Cardiac muscle cell (in vitro differentiated cells and primary cell): Measurements from ENCODE around the gene NPPA. TPM values are rescaled to one million over a fixed set of nuclear protein-coding genes. Genes with fewer than 3 reads are reported as not detected.
"Not testable (repeated sequence)": the region's sequence is repeated elsewhere in the genome, so short reads cannot be mapped to it uniquely, and the experiment has no call there.

Source experiments
- DNase-seq, 2 donors: peaks; one replicate each; pipeline versions ENCODE4 v3.0.0 to v3.0.0-alpha.2; 2010 to 2017; ENCODE audit warnings: low read depth in 1 of 2, low spot score in 1 of 2
- H3K27ac ChIP-seq: fragments of 200-600 bp; sonication (generic); 2 replicates; pipeline ENCODE4 v1.5.1; 2016
- H3K27me3 ChIP-seq: fragments of 200-600 bp; sonication (generic); 2 replicates; pipeline ENCODE4 v1.6.0; 2016; ENCODE audit warnings: control low read depth
- H3K36me3 ChIP-seq: fragments of 200-600 bp; sonication (generic); 2 replicates; pipeline ENCODE4 v1.5.1; 2016; ENCODE audit warnings: control low read depth
- H3K4me1 ChIP-seq: fragments of 200-600 bp; sonication (generic); 2 replicates; pipeline ENCODE4 v1.8.1; 2017; ENCODE audit warnings: low read depth, mild to moderate bottlenecking, mixed run types
- H3K4me3 ChIP-seq: fragments of 200-600 bp; sonication (generic); 2 replicates; pipeline ENCODE4 v1.5.1; 2016; ENCODE audit warnings: mild to moderate bottlenecking
- H3K9me3 ChIP-seq: fragments of 200-600 bp; sonication (generic); 2 replicates; pipeline ENCODE4 v1.5.1; 2017; ENCODE audit warnings: low read depth, mild to moderate bottlenecking, control low read depth
- CTCF ChIP-seq: IDR thresholded peaks from 2 replicates; pipeline ENCODE4 v1.5.1; 2012; ENCODE audit warnings: low read depth, mild to moderate bottlenecking, low read length
- polyA plus RNA-seq: library from polyadenylated mRNA; unstranded; fragments of >200 nt; fragmentation: Nextera tagmentation; extraction: Ambion mirVana; gene quantifications from 2 replicates; pipeline ENCODE4 v1.2.1, GENCODE V29; 2016
- total RNA-seq: library from RNA; depleted of rRNA; stranded (reverse); fragments of >200 nt; gene quantifications from 2 replicates; pipeline ENCODE4 v1.2.3, GENCODE V29; 2016

NPPA gene
- total and polyA plus RNA-seq, 2 experiments from 2014 or later, result 57.5 to 601 TPM

- Histone ChIP-seq H3K4me3 (no peak overlapping the region), H3K27me3 (no peaks in the 10 kb centered on the region), H3K9me3 (no peaks in the 10 kb centered on the region), H3K36me3 (peaks cover 42% of the 10 kb centered on the region), H3K27ac (no peak overlapping the region), H3K4me1 (no peaks in the 10 kb centered on the region)
- no peak for TF ChIP-seq CTCF
- DNase-seq, result no peak
Observed at GRCh38 chr1:11813021-11813420, 34.6 kb downstream of the NPPA start.

GRCh38 chr1:11807133-11807532 lies 40.5 kb downstream of the NPPA start:
- peak overlapping the region; percentile 93 for H3K27ac ChIP-seq

GRCh38 chr1:11806307-11806936 lies 41.2 kb downstream of the NPPA start:
- peak overlapping the region; percentile 93 for H3K27ac ChIP-seq
- H3K27me3 ChIP-seq, result no peaks in the 10 kb centered on the region
- H3K36me3 ChIP-seq, result peaks cover 13% of the 10 kb centered on the region
- TF ChIP-seq CTCF, result no peak
- peak overlapping the region; percentile 49 for H3K4me3 ChIP-seq
- peaks cover 27% of the 10 kb centered on the region for H3K4me1 ChIP-seq
- no peaks in the 10 kb centered on the region for H3K9me3 ChIP-seq
- peak in 1 of 2 donors; percentile 29 for DNase-seq

More at GRCh38 chr1:11807133-11807532, 40.5 kb downstream of the NPPA start:
- Histone ChIP-seq H3K4me3 (peak overlapping the region; percentile 49), H3K27me3 (no peaks in the 10 kb centered on the region), H3K9me3 (no peaks in the 10 kb centered on the region), H3K36me3 (peaks cover 13% of the 10 kb centered on the region), H3K4me1 (peaks cover 23% of the 10 kb centered on the region)
- TF ChIP-seq CTCF, result no peak
- DNase-seq, result no peak

GRCh38 chr1:11805422-11806306 lies 41.9 kb downstream of the NPPA start, which contains the start of the genes CLCN6 and MTHFR:
Gene CLCN6, plus strand, starts transcription at chr1:11806191. Its CDS starts 72 bp downstream, at chr1:11806263.
Gene MTHFR, minus strand, starts transcription at chr1:11805964. Its CDS starts 2,848 bp downstream, at chr1:11803116.
- peak; percentile 100 for DNase-seq
- no peaks in the 10 kb centered on the region for H3K27me3 ChIP-seq
- peak within 1 kb of the TSS; percentile 49 for H3K4me3 ChIP-seq
- H3K9me3 ChIP-seq, result no peaks in the 10 kb centered on the region
- peaks cover 17% of the 10 kb centered on the region for H3K36me3 ChIP-seq
- peaks cover 27% of the 10 kb centered on the region for H3K4me1 ChIP-seq
- peak within 1 kb of the TSS; percentile 95 for H3K27ac ChIP-seq
- no peak for TF ChIP-seq CTCF

- no peaks in the 10 kb centered on the region for H3K27me3 ChIP-seq
- H3K9me3 ChIP-seq, result no peaks in the 10 kb centered on the region
- peak overlapping the region; percentile 95 for H3K27ac ChIP-seq
- TF ChIP-seq CTCF, result no peak
- DNase-seq, result peak; percentile 54 to 83
- peaks cover 17% of the 10 kb centered on the region for H3K36me3 ChIP-seq
- peaks cover 27% of the 10 kb centered on the region for H3K4me1 ChIP-seq
- peak overlapping the region; percentile 48 for H3K4me3 ChIP-seq
Observed at GRCh38 chr1:11804666-11805421, 42.7 kb downstream of the NPPA start.

- DNase-seq, H3K27me3 ChIP-seq, H3K9me3 ChIP-seq: not testable (repeated sequence)
- H3K27ac ChIP-seq, result peak overlapping the region; percentile 95
- peaks cover 27% of the 10 kb centered on the region for H3K4me1 ChIP-seq
- H3K4me3 ChIP-seq, result peak overlapping the region; percentile 48
- H3K36me3 ChIP-seq, result peaks cover 15% of the 10 kb centered on the region
Observed at GRCh38 chr1:11803924-11804665, 43.5 kb downstream of the NPPA start.
